SK-N-SH (cell line): Measurements from ENCODE around the gene FAM120A.

Experiments
- CTCF ChIP-seq: fragments of 200-600 bp; sonication (generic); IDR thresholded peaks from 2 replicates; pipeline ENCODE4 v1.6.1; 2017; ENCODE audit warnings: antibody characterized with exemption, mild to moderate bottlenecking, moderate library complexity
- POLR2AphosphoS5 ChIP-seq: IDR thresholded peaks from 2 replicates; pipeline ENCODE4 v1.6.1; 2012; ENCODE audit warnings: low read depth, low read length

GRCh38 chr9:93491593-93492232 is 40.2 kb downstream of the FAM120A start:
- TF ChIP-seq CTCF = no peak
- TF ChIP-seq POLR2AphosphoS5 = no peak
